K562 (cell line): ENCODE measurements around the gene ANKRD31. TPM values are rescaled to one million over a fixed set of nuclear protein-coding genes. Genes with fewer than 3 reads are reported as not detected.

Experiments used
- ATAC-seq: fragments of 200-7000 bp; cut with Tn5 transposase; 3 replicates; pipeline ENCODE4 v1.9.1; 2020; ENCODE audit warnings: moderate library complexity
- BruUV-seq: library from RNA; stranded (reverse); fragments of 400-500 nt; replicated peaks from 2 replicates; lab custom pipeline; 2021; lab: Mats Ljungman, UMichigan
- CTCF ChIA-PET: fragments of 300-600 bp; formaldehyde crosslinking; extraction: SDS; loops from one replicate; lab custom pipeline; 2021; ENCODE audit warnings: low intra/inter-chr PET ratio; lab: Yijun Ruan, JAX
- POLR2A ChIA-PET: fragments of 300-600, 350-650 bp; sonication (Branson Sonifier 250); formaldehyde crosslinking; extraction: SDS; loops from one replicate; lab custom pipeline; 2021; ENCODE audit warnings: antibody characterized with exemption, inconsistent platforms; lab: Yijun Ruan, JAX
- DNase-seq, 4 experiments: peaks; one replicate each; pipeline versions ENCODE4 v3.0.0 to v3.0.0-alpha.2; 2011 to 2018; ENCODE audit warnings: low spot score in 3 of 4, mixed read lengths in 3 of 4; ENCODE audit errors: extremely low read depth in 1 of 4
- FAIRE-seq: peaks from 2 replicates; lab custom pipeline; 2011; peaks lifted over from hg19 to GRCh38; lab: Jason Lieb, UNC
- H2AFZ ChIP-seq: 2 replicates; pipeline ENCODE4 v1.6.0; 2011; ENCODE audit warnings: low read depth, low read length, control low read depth, inconsistent platforms
- H3K27ac ChIP-seq: fragments of 200-600 bp; 3 replicates; pipeline ENCODE4 v1.8.0; 2011; ENCODE audit warnings: low read depth, mild to moderate bottlenecking, control low read depth, inconsistent platforms, low read length, moderate library complexity, mixed read lengths; ENCODE audit errors: extremely low read depth
- H3K27me3 ChIP-seq, 2 experiments: fragments of 300-600 bp in 1 of 2; 2 replicates in 1 of 2; 3 replicates in 1 of 2; pipeline versions ENCODE4 v1.6.0 to v1.8.0; 2011; ENCODE audit warnings: inconsistent platforms in 2 of 2, low read length in 2 of 2, mild to moderate bottlenecking in 1 of 2, mixed read lengths in 1 of 2, moderate library complexity in 1 of 2; ENCODE audit not compliant: control insufficient read depth in 2 of 2, insufficient read depth in 2 of 2
- H3K36me3 ChIP-seq: fragments of 300-600 bp; 3 replicates; pipeline ENCODE4 v1.8.0; 2011; ENCODE audit warnings: mild to moderate bottlenecking, low read length, inconsistent platforms; ENCODE audit not compliant: control insufficient read depth, insufficient read depth
- H3K4me1 ChIP-seq, 2 experiments: fragments of 200-600 bp in 1 of 2; replicated peaks in 1 of 2; 2 replicates in 1 of 2; 3 replicates in 1 of 2; pipeline versions ENCODE4 v1.5.1 to v1.8.0; 2011; ENCODE audit warnings: inconsistent platforms in 2 of 2, low read length in 2 of 2, mild to moderate bottlenecking in 1 of 2, mixed read lengths in 1 of 2, moderate library complexity in 1 of 2; ENCODE audit not compliant: control insufficient read depth in 2 of 2, insufficient read depth in 2 of 2
- H3K4me2 ChIP-seq: 2 replicates; pipeline ENCODE4 v1.6.1; 2011; ENCODE audit warnings: low read length, control low read depth, inconsistent platforms, mixed read lengths; ENCODE audit not compliant: insufficient read depth
- H3K4me3 ChIP-seq: fragments of 200-600 bp; sonication (generic), shearing (Covaris generic); 2 replicates; pipeline ENCODE4 v1.5.1; 2016; ENCODE audit warnings: control low read depth, inconsistent platforms
- H3K79me2 ChIP-seq: fragments of 200-600 bp; 3 replicates; pipeline ENCODE4 v1.8.0; 2011; ENCODE audit warnings: low read length, inconsistent platforms; ENCODE audit not compliant: control insufficient read depth, insufficient read depth
- H3K9ac ChIP-seq, 2 experiments: 2 replicates each; pipeline versions ENCODE4 v1.6.0 to v1.6.1; 2011; ENCODE audit warnings: low read depth in 2 of 2, low read length in 2 of 2, control low read depth in 1 of 2, inconsistent platforms in 1 of 2, mild to moderate bottlenecking in 1 of 2, mixed read lengths in 1 of 2; ENCODE audit not compliant: insufficient read depth in 1 of 2
- H3K9me1 ChIP-seq: one replicate; pipeline ENCODE4 v1.6.0; 2011; ENCODE audit warnings: inconsistent platforms, mild to moderate bottlenecking, low read length, moderate library complexity; ENCODE audit not compliant: control insufficient read depth, insufficient read depth
- H3K9me3 ChIP-seq: replicated peaks from 2 replicates; pipeline ENCODE4 v1.5.1; 2011; ENCODE audit warnings: low read depth, low read length, inconsistent platforms; ENCODE audit not compliant: control insufficient read depth, insufficient read depth
- H4K20me1 ChIP-seq: replicated peaks from 2 replicates; pipeline ENCODE4 v1.6.1; 2011; ENCODE audit warnings: low read length, inconsistent platforms, mixed read lengths; ENCODE audit not compliant: control insufficient read depth, insufficient read depth
- CBFB ChIP-seq: sonication (generic); formaldehyde crosslinking; IDR thresholded peaks from 2 replicates; pipeline ENCODE4 v1.4.0; 2020; ENCODE audit warnings: mild to moderate bottlenecking, missing genetic modification reagents
- DMBX1 ChIP-seq: fragments of 250-450 bp; sonication (Bioruptor Pico); IDR thresholded peaks from 2 replicates; pipeline ENCODE4 v1.8.0; 2022; ENCODE audit warnings: inconsistent platforms, mild to moderate bottlenecking, moderate library complexity, borderline replicate concordance
- DPF2 ChIP-seq: fragments of 450-650 bp; IDR thresholded peaks from 2 replicates; pipeline ENCODE4 v1.6.1; 2016
- ERF ChIP-seq: fragments of 450-650 bp; formaldehyde crosslinking; IDR thresholded peaks from 2 replicates; pipeline ENCODE4 v1.4.0; 2020; ENCODE audit warnings: mild to moderate bottlenecking, mixed read lengths
- JUN ChIP-seq, 2 experiments: sonication (generic) in 1 of 2; formaldehyde crosslinking in 1 of 2; IDR thresholded peaks; 2 replicates each; pipeline versions ENCODE4 v1.6.1 to v1.8.0; 2012 to 2022; ENCODE audit warnings: borderline replicate concordance in 2 of 2, mild to moderate bottlenecking in 2 of 2, improper control_type of control experiment in 1 of 2, low read depth in 1 of 2, low read length in 1 of 2, missing genetic modification reagents in 1 of 2
- JUNB ChIP-seq: fragments of 450-650 bp; formaldehyde crosslinking; conservative IDR thresholded peaks from 2 replicates; pipeline ENCODE4 v1.4.0; 2020; ENCODE audit warnings: mild to moderate bottlenecking
- NCOA1 ChIP-seq: fragments of 450-650 bp; IDR thresholded peaks from 2 replicates; pipeline ENCODE4 v1.6.1; 2016; ENCODE audit warnings: low read depth
- OTX1 ChIP-seq: fragments of 450-650 bp; formaldehyde crosslinking; IDR thresholded peaks from 2 replicates; pipeline ENCODE4 v1.4.0; 2022; ENCODE audit warnings: mild to moderate bottlenecking
- RNF219 ChIP-seq: fragments of 250-450 bp; sonication (Bioruptor Pico); IDR thresholded peaks from 2 replicates; pipeline ENCODE4 v1.5.0; 2022; ENCODE audit warnings: mild to moderate bottlenecking
- TBP ChIP-seq: optimal IDR thresholded peaks from 2 replicates; pipeline ENCODE3; 2011; ENCODE audit warnings: low read depth, low read length, improper control_type of control experiment
- TCF7 ChIP-seq: sonication (generic); IDR thresholded peaks from 2 replicates; pipeline ENCODE4 v1.6.1; 2016; ENCODE audit warnings: antibody characterized with exemption, borderline replicate concordance
- TRIM24 ChIP-seq, 2 experiments: fragments of 450-650 bp; IDR thresholded peaks; 2 replicates each; pipeline ENCODE4 v1.6.1; 2016
- ZNF408 ChIP-seq: fragments of 250-450 bp; sonication (Bioruptor Pico); IDR thresholded peaks from 2 replicates; pipeline ENCODE4 v1.4.0; 2020; ENCODE audit warnings: low read depth, mild to moderate bottlenecking, moderate library complexity
- ZNF57 ChIP-seq: fragments of 450-650 bp; formaldehyde crosslinking; IDR thresholded peaks from 2 replicates; pipeline ENCODE4 v1.4.0; 2020; ENCODE audit warnings: mild to moderate bottlenecking, moderate library complexity
- ZNF699 ChIP-seq: fragments of 250-450 bp; sonication (Bioruptor Pico); IDR thresholded peaks from 2 replicates; pipeline ENCODE4 v1.8.0; 2021; ENCODE audit warnings: mild to moderate bottlenecking, moderate library complexity; ENCODE audit not compliant: insufficient replicate concordance
- whole genome bisulfite sequencing: fragments of 100-300 bp; shearing (Covaris generic); methylation state at CpG from one replicate; pipeline ENCODE4 v1.1.6; 2016; ENCODE audit warnings: low coverage, mixed read lengths; ENCODE audit not compliant: insufficient coverage; ENCODE audit errors: missing lambda C conversion rate; 5-methylcytosine and 5-hydroxymethylcytosine counted together
- in situ Hi-C: fragments of 300-500 bp; cut with MboI; formaldehyde crosslinking; loops from 4 replicates; pipeline ENCODE4 v1.15.0; 2018; ENCODE audit warnings: inconsistent platforms, mixed read lengths
- intact Hi-C: fragments of 100-400 bp; cut with micrococcal nuclease; formaldehyde crosslinking; loops from 2 replicates; pipeline ENCODE4 v1.14.2; 2022
- polyA plus RNA-seq, 8 experiments: library from polyadenylated mRNA; depleted of rRNA in 4 of 8; stranded (reverse) in 5 of 8; unstranded in 3 of 8; fragments of >200 nt; fragmentation: Nextera tagmentation in 2 of 8; fragmentation: Illumina TruSeq in 1 of 8; extraction: Ambion mirVana in 2 of 8; extraction: Trizol in 1 of 8; gene quantifications; 2 replicates each; pipeline versions ENCODE4 v1.2.1 to v1.2.3, GENCODE V29; 2011 to 2014; ENCODE audit warnings: inconsistent platforms in 1 of 8, missing spikeins in 1 of 8
- total RNA-seq, 7 experiments: library from RNA; depleted of rRNA in 6 of 7; stranded (reverse); fragments of >200 nt in 6 of 7; fragmentation: Illumina TruSeq in 2 of 7; extraction: Trizol in 2 of 7; gene quantifications; 2 replicates each; pipeline versions ENCODE4 v1.2.1 to v1.2.3, GENCODE V29; 2011 to 2021; ENCODE audit warnings: low replicate concordance in 1 of 7
- TF ChIP-seq, protein P1 (sequence below): fragments of 450-650 bp; IDR thresholded peaks from 2 replicates; pipeline ENCODE4 v1.6.1; 2016
- TF ChIP-seq, protein P2 (sequence below): fragments of 250-450 bp; sonication (Bioruptor Pico); IDR thresholded peaks from 2 replicates; pipeline ENCODE4 v1.8.0; 2022; ENCODE audit warnings: moderate library complexity, mild to moderate bottlenecking, inconsistent platforms
- TF ChIP-seq, protein P3 (sequence below): sonication (generic); formaldehyde crosslinking; IDR thresholded peaks from 2 replicates; pipeline ENCODE4 v1.8.0; 2023; ENCODE audit warnings: mild to moderate bottlenecking, missing genetic modification reagents

Gene ANKRD31
- total and polyA plus RNA-seq, 9 of the 15 experiments (the other 6 are each of a cell fraction or from before 2014, with no cell fraction given): under 0.01 to 0.11 (median 0.05) TPM; not detected in 1

GRCh38 chr5:75200776-75201175, 35.9 kb downstream of the ANKRD31 start:
- in situ Hi-C loops: no loop called here
- ChIA-PET POLR2A (no interaction called here), CTCF (no interaction called here)
- Histone ChIP-seq H3K9ac (no peak overlapping the region), H3K27ac (no peak overlapping the region), H3K9me3 (no peaks in the 10 kb centered on the region), H3K9me1 (no peaks in the 10 kb centered on the region), H3K36me3 (no peaks in the 10 kb centered on the region), H4K20me1 (no peaks in the 10 kb centered on the region), H2AFZ (no peak overlapping the region), H3K4me1 (no peaks in the 10 kb centered on the region; a peak in 1 of 5 replicates), H3K27me3 (no peaks in the 10 kb centered on the region), H3K79me2 (no peaks in the 10 kb centered on the region), H3K4me3 (no peak overlapping the region), H3K4me2 (no peak overlapping the region)
- DNase-seq (no peak), ATAC-seq (no peak), FAIRE-seq (no peak)
- no TSS peak for BruUV-seq
- 4% methylated on average over 3 of the region's 4 CpGs for WGBS
- intact Hi-C loops: no loop called here
- no peak for TF ChIP-seq ERF
- TF ChIP-seq JUNB (CRISPR knock-in tag): no peak
- no peak for TF ChIP-seq CBFB (CRISPR knock-in tag)
- TF ChIP-seq RNF219 (CRISPR knock-in tag): no peak
- no peak for TF ChIP-seq OTX1 (CRISPR knock-in tag)
- TF ChIP-seq TBP: no peak
- TF ChIP-seq TRIM24 (IDR thresholded peaks at IDR 0.05): no peak
- no peak for TF ChIP-seq ZNF57 (CRISPR knock-in tag)
- TF ChIP-seq, protein P1, sequence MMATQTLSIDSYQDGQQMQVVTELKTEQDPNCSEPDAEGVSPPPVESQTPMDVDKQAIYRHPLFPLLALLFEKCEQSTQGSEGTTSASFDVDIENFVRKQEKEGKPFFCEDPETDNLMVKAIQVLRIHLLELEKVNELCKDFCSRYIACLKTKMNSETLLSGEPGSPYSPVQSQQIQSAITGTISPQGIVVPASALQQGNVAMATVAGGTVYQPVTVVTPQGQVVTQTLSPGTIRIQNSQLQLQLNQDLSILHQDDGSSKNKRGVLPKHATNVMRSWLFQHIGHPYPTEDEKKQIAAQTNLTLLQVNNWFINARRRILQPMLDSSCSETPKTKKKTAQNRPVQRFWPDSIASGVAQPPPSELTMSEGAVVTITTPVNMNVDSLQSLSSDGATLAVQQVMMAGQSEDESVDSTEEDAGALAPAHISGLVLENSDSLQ: no peak
- TF ChIP-seq JUN (IDR thresholded peaks at IDR 0.05; ENCODE audit: borderline replicate concordance, low read depth, low read length): no peak
- TF ChIP-seq JUN (CRISPR knock-in tag; IDR thresholded peaks at IDR 0.05; ENCODE audit: borderline replicate concordance): no peak
- no peak for TF ChIP-seq ZNF699 (CRISPR knock-in tag)
- TF ChIP-seq, protein P2, sequence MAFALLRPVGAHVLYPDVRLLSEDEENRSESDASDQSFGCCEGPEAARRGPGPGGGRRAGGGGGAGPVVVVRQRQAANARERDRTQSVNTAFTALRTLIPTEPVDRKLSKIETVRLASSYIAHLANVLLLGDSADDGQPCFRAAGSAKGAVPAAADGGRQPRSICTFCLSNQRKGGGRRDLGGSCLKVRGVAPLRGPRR (CRISPR knock-in tag): no peak
- no peak for TF ChIP-seq DMBX1 (CRISPR knock-in tag)
- TF ChIP-seq, protein P3, sequence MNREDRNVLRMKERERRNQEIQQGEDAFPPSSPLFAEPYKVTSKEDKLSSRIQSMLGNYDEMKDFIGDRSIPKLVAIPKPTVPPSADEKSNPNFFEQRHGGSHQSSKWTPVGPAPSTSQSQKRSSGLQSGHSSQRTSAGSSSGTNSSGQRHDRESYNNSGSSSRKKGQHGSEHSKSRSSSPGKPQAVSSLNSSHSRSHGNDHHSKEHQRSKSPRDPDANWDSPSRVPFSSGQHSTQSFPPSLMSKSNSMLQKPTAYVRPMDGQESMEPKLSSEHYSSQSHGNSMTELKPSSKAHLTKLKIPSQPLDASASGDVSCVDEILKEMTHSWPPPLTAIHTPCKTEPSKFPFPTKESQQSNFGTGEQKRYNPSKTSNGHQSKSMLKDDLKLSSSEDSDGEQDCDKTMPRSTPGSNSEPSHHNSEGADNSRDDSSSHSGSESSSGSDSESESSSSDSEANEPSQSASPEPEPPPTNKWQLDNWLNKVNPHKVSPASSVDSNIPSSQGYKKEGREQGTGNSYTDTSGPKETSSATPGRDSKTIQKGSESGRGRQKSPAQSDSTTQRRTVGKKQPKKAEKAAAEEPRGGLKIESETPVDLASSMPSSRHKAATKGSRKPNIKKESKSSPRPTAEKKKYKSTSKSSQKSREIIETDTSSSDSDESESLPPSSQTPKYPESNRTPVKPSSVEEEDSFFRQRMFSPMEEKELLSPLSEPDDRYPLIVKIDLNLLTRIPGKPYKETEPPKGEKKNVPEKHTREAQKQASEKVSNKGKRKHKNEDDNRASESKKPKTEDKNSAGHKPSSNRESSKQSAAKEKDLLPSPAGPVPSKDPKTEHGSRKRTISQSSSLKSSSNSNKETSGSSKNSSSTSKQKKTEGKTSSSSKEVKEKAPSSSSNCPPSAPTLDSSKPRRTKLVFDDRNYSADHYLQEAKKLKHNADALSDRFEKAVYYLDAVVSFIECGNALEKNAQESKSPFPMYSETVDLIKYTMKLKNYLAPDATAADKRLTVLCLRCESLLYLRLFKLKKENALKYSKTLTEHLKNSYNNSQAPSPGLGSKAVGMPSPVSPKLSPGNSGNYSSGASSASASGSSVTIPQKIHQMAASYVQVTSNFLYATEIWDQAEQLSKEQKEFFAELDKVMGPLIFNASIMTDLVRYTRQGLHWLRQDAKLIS: no peak
- TF ChIP-seq ZNF408: no peak
- TF ChIP-seq NCOA1: no peak
- TF ChIP-seq DPF2: no peak
- no peak for TF ChIP-seq TCF7
